Mesendoderm (in vitro differentiated cells): ENCODE results near the gene SLC23A3.

Source experiments
- DNase-seq: peaks from one replicate; pipeline ENCODE4 v3.0.0; 2013
- H2AK5ac ChIP-seq: 2 replicates; pipeline ENCODE4 v1.6.1; 2013; ENCODE audit warnings: low read length, inconsistent platforms
- H2BK120ac ChIP-seq: 2 replicates; pipeline ENCODE4 v1.6.1; 2013; ENCODE audit warnings: low read depth, mild to moderate bottlenecking, low read length, moderate library complexity, mixed read lengths
- H2BK15ac ChIP-seq: replicated peaks from 2 replicates; pipeline ENCODE4 v1.6.1; 2013; ENCODE audit warnings: low read depth, mild to moderate bottlenecking, moderate library complexity
- H2BK5ac ChIP-seq: 2 replicates; pipeline ENCODE4 v1.6.1; 2013; ENCODE audit warnings: low read length, inconsistent platforms
- H3K18ac ChIP-seq: 2 replicates; pipeline ENCODE4 v1.6.1; 2013; ENCODE audit warnings: mild to moderate bottlenecking, low read length, mixed read lengths
- H3K23ac ChIP-seq: one replicate; pipeline ENCODE4 v1.6.1; 2013; ENCODE audit warnings: low read length
- H3K27ac ChIP-seq: 2 replicates; pipeline ENCODE4 v1.5.1; 2013; ENCODE audit warnings: low read depth, mild to moderate bottlenecking, inconsistent platforms, low read length, moderate library complexity
- H3K27me3 ChIP-seq: 2 replicates; pipeline ENCODE4 v1.6.1; 2013; ENCODE audit warnings: low read length, control low read depth, mild to moderate bottlenecking, inconsistent platforms; ENCODE audit not compliant: insufficient read depth, poor library complexity
- H3K36me3 ChIP-seq: 2 replicates; pipeline ENCODE4 v1.6.1; 2013; ENCODE audit warnings: low read length, inconsistent platforms; ENCODE audit not compliant: control insufficient read depth, insufficient read depth
- H3K4ac ChIP-seq: one replicate; pipeline ENCODE4 v1.6.1; 2013; ENCODE audit warnings: low read depth, mild to moderate bottlenecking, low read length, moderate library complexity
- H3K4me1 ChIP-seq: 2 replicates; pipeline ENCODE4 v1.6.1; 2013; ENCODE audit warnings: low read depth, low read length, inconsistent platforms; ENCODE audit not compliant: control insufficient read depth
- H3K4me2 ChIP-seq: 2 replicates; pipeline ENCODE4 v1.6.1; 2013; ENCODE audit warnings: low read length
- H3K4me3 ChIP-seq: 2 replicates; pipeline ENCODE4 v1.5.1; 2013; ENCODE audit warnings: mild to moderate bottlenecking, low read length
- H3K56ac ChIP-seq: one replicate; pipeline ENCODE4 v1.6.1; 2013; ENCODE audit warnings: low read length
- H3K79me1 ChIP-seq: 2 replicates; pipeline ENCODE4 v1.6.1; 2013; ENCODE audit warnings: low read length, inconsistent platforms
- H3K79me2 ChIP-seq: 2 replicates; pipeline ENCODE4 v1.6.1; 2013; ENCODE audit warnings: mild to moderate bottlenecking, low read length; ENCODE audit not compliant: control insufficient read depth, insufficient read depth
- H3K9ac ChIP-seq: 2 replicates; pipeline ENCODE4 v1.6.1; 2013; ENCODE audit warnings: low read length, inconsistent platforms
- H4K5ac ChIP-seq: one replicate; pipeline ENCODE4 v1.6.1; 2013; ENCODE audit warnings: low read length
- H4K8ac ChIP-seq: one replicate; pipeline ENCODE4 v1.6.1; 2013; ENCODE audit warnings: low read depth, mild to moderate bottlenecking, control low read depth, low read length, moderate library complexity
- WGBS: extraction: QIAGEN DNeasy Blood & Tissue Kit; methylation state at CpG from one replicate; pipeline ENCODE4 v1.1.7; 2013; ENCODE audit warnings: low lambda C conversion rate, missing lambda C conversion rate; ENCODE audit not compliant: insufficient coverage; ENCODE audit errors: extremely low coverage; 5-methylcytosine and 5-hydroxymethylcytosine counted together

SLC23A3 gene

DNA sequence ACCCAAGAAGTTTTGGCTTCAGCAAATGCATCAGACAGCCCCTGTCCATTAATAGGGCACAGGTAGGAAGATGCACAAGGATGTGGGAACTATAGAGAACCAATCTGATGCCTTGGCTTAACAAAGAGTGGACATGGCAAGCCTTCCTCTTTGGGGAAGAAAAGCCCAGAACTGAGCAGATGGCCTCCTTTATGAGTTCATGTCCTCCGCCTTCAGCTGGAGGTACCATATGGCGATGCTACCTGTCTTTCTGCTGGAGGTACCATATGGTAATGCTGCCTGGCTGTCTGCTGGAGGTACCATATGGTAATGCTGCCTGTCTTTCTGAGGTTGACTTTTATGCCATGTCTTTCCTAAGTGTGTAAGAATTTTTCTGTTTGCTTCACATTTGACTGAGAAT, 14.3 kb upstream of the SLC23A3 start:
- Histone ChIP-seq H3K23ac (no peak overlapping the region), H2BK120ac (no peak overlapping the region), H3K79me1 (peaks cover 8% of the 10 kb centered on the region), H3K36me3 (peaks cover 5% of the 10 kb centered on the region), H2AK5ac (no peak overlapping the region), H3K56ac (no peak overlapping the region), H3K4me3 (no peak overlapping the region), H3K18ac (no peak overlapping the region), H4K8ac (no peak overlapping the region), H3K4me2 (no peak overlapping the region), H3K27me3 (no peaks in the 10 kb centered on the region), H4K5ac (no peak overlapping the region), H2BK5ac (no peak overlapping the region), H2BK15ac (no peak overlapping the region), H3K4ac (no peak overlapping the region), H3K27ac (no peak overlapping the region), H3K4me1 (no peaks in the 10 kb centered on the region), H3K9ac (no peak overlapping the region), H3K79me2 (no peaks in the 10 kb centered on the region)
- DNase-seq: no peak
- no CpG with 5 or more reads among the region's 2 CpGs for WGBS

DNA sequence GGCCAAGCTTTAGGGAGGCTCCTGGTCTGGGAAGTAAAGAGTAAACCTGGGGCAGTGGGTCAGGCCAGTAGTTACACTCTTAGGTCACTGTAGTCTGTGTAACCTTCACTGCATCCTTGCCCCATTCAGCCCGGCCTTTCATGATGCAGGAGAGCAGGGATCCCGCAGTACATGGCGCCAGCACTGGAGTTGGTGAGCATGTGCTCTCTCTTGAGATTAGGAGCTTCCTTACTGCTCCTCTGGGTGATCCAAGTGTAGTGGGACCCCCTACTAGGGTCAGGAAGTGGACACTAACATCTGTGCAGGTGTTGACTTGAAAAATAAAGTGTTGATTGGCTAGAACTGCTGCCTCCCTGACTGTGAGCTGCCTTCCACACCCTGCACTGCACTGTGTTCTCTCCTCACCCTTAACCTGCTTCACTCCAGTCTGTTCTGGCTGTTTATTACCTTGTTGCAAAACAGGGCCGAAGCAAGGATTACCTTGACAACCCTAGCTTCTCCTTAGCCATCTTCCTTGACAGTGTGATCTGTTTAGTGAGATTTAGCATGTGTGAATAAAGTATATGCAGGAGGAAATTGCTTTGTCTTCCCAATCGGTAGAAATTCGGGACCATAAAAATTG, 13.4 kb upstream of the SLC23A3 start:
- Histone ChIP-seq H2BK120ac (no peak overlapping the region), H3K27ac (no peak overlapping the region), H4K5ac (no peak overlapping the region), H3K4me3 (no peak overlapping the region), H3K56ac (no peak overlapping the region), H2BK15ac (no peak overlapping the region), H3K9ac (no peak overlapping the region), H3K18ac (no peak overlapping the region), H3K4me2 (no peak overlapping the region), H3K4ac (no peak overlapping the region), H3K4me1 (peaks cover 3% of the 10 kb centered on the region), H2AK5ac (no peak overlapping the region), H3K23ac (no peak overlapping the region), H3K36me3 (peaks cover 5% of the 10 kb centered on the region), H2BK5ac (no peak overlapping the region), H4K8ac (no peak overlapping the region), H3K79me2 (peaks cover 2% of the 10 kb centered on the region), H3K27me3 (no peaks in the 10 kb centered on the region), H3K79me1 (peaks cover 12% of the 10 kb centered on the region)
- no CpG with 5 or more reads among the region's 6 CpGs for WGBS
- DNase-seq: no peak

DNA sequence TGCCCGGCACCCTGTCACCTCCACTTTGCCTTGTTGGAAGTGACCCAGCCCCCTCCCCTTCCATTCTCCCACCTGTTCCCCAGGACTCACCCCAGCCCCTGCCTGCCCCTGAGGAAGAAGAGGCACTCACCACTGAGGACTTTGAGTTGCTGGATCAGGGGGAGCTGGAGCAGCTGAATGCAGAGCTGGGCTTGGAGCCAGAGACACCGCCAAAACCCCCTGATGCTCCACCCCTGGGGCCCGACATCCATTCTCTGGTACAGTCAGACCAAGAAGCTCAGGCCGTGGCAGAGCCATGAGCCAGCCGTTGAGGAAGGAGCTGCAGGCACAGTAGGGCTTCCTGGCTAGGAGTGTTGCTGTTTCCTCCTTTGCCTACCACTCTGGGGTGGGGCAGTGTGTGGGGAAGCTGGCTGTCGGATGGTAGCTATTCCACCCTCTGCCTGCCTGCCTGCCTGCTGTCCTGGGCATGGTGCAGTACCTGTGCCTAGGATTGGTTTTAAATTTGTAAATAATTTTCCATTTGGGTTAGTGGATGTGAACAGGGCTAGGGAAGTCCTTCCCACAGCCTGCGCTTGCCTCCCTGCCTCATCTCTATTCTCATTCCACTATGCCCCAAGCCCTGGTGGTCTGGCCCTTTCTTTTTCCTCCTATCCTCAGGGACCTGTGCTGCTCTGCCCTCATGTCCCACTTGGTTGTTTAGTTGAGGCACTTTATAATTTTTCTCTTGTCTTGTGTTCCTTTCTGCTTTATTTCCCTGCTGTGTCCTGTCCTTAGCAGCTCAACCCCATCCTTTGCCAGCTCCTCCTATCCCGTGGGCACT, 12.7 kb upstream of the SLC23A3 start:
- Histone ChIP-seq H4K5ac (no peak overlapping the region), H3K27me3 (no peaks in the 10 kb centered on the region), H2AK5ac (no peak overlapping the region), H3K4ac (no peak overlapping the region), H3K9ac (no peak overlapping the region), H2BK120ac (no peak overlapping the region), H3K18ac (no peak overlapping the region), H3K4me2 (no peak overlapping the region), H3K79me2 (peaks cover 2% of the 10 kb centered on the region), H3K79me1 (peaks cover 12% of the 10 kb centered on the region), H2BK5ac (no peak overlapping the region), H3K27ac (no peak overlapping the region), H3K4me1 (peaks cover 3% of the 10 kb centered on the region), H3K56ac (no peak overlapping the region), H3K23ac (no peak overlapping the region), H2BK15ac (no peak overlapping the region), H4K8ac (no peak overlapping the region), H3K4me3 (no peak overlapping the region), H3K36me3 (peaks cover 5% of the 10 kb centered on the region)
- WGBS: no CpG with 5 or more reads among the region's 8 CpGs
- no peak for DNase-seq

DNA sequence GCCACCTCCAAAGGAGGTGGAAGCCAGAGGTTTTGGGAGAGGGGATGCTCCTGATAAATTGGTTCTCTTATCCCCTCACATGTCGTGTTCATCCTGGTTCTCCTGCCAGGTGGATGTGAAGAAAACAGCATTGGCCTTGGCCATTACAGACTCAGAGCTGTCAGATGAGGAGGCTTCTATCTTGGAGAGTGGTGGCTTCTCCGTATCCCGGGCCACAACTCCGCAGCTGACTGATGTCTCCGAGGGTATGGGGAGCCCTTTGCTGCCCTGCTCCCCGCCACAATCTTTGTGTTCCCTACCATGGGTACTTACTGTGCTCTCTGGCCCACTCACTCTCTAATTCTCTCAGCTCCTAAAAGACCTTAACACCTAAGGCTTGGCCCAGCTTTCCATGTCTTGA, 11.7 kb upstream of the SLC23A3 start:
- Histone ChIP-seq H3K27ac (no peak overlapping the region), H4K5ac (no peak overlapping the region), H3K79me2 (peaks cover 2% of the 10 kb centered on the region), H3K18ac (no peak overlapping the region), H2BK15ac (no peak overlapping the region), H3K36me3 (peaks cover 5% of the 10 kb centered on the region), H3K79me1 (peaks cover 12% of the 10 kb centered on the region), H3K4me2 (no peak overlapping the region), H3K4me3 (no peak overlapping the region), H3K27me3 (no peaks in the 10 kb centered on the region), H2BK120ac (no peak overlapping the region), H2BK5ac (no peak overlapping the region), H3K23ac (no peak overlapping the region), H4K8ac (no peak overlapping the region), H3K9ac (no peak overlapping the region), H3K4ac (no peak overlapping the region), H2AK5ac (no peak overlapping the region), H3K56ac (no peak overlapping the region), H3K4me1 (peaks cover 3% of the 10 kb centered on the region)
- DNase-seq: no peak
- WGBS: no CpG with 5 or more reads among the region's 6 CpGs

DNA sequence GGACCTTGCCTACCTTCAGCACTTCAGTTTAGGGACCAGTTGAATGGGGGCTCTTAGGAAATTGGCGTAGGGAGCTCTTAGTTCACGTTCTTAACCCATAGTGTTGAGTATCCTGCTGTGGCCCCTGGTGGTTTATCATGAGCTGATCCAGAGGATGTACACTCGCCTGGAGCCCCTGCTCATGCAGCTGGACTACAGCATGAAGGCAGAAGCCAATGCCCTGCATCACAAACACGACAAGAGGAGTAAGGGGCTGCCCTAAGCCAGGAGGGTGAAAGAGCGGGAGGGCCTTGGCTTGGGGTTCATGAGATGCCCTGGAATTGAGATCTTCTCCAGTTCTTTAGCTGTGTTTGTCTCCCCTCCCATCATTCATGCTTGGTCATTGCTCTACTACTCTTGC, 11.1 kb upstream of the SLC23A3 start:
- Histone ChIP-seq H3K18ac (no peak overlapping the region), H3K23ac (no peak overlapping the region), H2BK120ac (no peak overlapping the region), H3K4me2 (no peak overlapping the region), H4K5ac (no peak overlapping the region), H3K36me3 (peaks cover 5% of the 10 kb centered on the region), H4K8ac (no peak overlapping the region), H3K27me3 (no peaks in the 10 kb centered on the region), H3K56ac (no peak overlapping the region), H3K27ac (no peak overlapping the region), H2AK5ac (no peak overlapping the region), H3K79me1 (peaks cover 14% of the 10 kb centered on the region), H2BK15ac (no peak overlapping the region), H3K79me2 (peaks cover 2% of the 10 kb centered on the region), H3K4ac (no peak overlapping the region), H3K4me1 (peaks cover 3% of the 10 kb centered on the region), H3K9ac (no peak overlapping the region), H2BK5ac (no peak overlapping the region), H3K4me3 (no peak overlapping the region)
- DNase-seq: no peak
- WGBS: no CpG with 5 or more reads among the region's 5 CpGs
